GM12801 (cell line): ENCODE results near the gene ZMYND15.

Experiments used
- TF ChIP-seq, protein P1 (sequence below): IDR thresholded peaks from one replicate; pipeline ENCODE4 v1.5.1; 2011; ENCODE audit warnings: control low read depth; ENCODE audit not compliant: insufficient read length; ENCODE audit errors: extremely low read depth

Gene ZMYND15

DNA sequence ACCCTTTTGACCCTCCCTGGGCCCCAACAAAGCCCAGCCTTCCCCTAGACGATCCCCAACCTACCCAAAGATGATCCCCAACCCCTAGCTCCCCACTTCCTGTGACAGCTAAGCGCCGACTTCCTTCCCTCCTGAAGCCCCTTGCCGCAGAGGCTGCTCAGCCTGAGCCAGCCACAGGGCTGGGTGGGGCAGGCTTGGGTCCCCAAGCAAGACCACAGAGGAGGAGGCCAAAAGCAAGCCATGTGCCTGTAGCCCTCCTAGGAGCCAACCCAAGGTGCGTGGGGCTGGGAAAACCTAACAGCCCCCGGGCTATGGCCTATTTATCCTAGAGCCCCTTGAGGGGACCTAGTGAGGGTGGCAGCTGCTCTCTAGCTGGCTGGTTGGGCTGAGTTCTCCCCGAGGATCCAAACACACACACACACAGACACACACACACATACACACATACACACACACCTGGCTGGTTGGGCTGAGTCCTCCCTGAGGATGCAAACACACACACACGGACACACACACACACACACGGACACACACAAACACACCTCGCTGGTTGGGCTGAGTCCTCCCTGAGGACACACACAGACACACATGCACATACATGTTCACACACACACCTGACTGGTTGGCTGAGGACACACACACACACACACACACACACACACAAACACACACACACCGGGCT is 24.4 kb upstream of the ZMYND15 start:
- TF ChIP-seq, protein P1, sequence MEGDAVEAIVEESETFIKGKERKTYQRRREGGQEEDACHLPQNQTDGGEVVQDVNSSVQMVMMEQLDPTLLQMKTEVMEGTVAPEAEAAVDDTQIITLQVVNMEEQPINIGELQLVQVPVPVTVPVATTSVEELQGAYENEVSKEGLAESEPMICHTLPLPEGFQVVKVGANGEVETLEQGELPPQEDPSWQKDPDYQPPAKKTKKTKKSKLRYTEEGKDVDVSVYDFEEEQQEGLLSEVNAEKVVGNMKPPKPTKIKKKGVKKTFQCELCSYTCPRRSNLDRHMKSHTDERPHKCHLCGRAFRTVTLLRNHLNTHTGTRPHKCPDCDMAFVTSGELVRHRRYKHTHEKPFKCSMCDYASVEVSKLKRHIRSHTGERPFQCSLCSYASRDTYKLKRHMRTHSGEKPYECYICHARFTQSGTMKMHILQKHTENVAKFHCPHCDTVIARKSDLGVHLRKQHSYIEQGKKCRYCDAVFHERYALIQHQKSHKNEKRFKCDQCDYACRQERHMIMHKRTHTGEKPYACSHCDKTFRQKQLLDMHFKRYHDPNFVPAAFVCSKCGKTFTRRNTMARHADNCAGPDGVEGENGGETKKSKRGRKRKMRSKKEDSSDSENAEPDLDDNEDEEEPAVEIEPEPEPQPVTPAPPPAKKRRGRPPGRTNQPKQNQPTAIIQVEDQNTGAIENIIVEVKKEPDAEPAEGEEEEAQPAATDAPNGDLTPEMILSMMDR, result no peak

DNA sequence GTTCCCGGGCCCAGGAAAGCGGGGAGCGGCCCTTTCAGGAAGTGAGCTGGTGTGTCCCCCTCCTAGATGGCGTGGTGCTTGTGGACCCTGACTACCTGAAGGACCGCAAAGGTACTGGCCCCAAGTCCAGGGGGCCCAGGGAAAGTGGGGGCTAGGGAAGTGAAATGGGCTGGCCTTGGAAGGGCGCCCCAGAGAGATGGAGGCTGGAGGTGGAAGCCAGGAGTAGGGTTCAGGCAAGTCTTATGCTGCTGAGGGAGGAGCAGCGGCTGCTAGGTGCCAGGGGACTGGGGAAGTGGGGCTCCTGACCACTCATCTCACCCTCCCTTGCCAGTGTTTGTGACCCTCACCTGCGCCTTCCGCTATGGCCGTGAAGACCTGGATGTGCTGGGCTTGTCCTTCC is 23.6 kb upstream of the ZMYND15 start:
- TF ChIP-seq, protein P1, result no peak

DNA sequence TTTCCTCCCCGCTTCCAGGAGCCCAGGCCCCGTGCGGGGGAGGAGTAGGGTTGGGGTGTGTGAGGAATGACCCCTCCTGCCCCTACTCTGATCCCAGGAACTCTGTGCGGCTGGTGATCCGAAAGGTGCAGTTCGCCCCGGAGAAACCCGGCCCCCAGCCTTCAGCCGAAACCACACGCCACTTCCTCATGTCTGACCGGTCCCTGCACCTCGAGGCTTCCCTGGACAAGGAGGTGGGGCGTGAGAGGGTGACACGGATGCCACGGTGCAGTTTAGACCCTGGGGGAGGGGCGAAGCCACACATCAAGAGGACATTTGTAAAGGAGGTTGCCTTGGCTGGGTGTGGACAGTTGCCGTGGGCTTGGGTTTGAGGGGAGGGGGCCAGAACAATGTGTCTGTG is 21.8 kb upstream of the ZMYND15 start:
- TF ChIP-seq, protein P1, result no peak

DNA sequence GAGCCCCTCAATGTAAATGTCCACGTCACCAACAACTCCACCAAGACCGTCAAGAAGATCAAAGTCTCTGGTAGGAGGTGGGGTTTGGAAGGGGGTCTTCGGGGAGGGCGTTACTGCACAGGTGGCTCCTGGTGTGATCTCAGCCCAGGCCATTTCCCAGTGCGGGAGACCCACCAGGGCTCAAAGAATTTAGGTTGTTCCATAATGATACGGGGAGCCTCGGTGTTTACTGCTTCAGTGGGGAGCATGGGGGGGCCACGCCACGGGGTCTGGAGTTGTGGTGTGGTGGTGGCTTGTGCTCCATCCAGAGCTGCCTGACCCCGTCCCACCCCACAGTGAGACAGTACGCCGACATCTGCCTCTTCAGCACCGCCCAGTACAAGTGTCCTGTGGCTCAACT is 21.4 kb upstream of the ZMYND15 start:
- TF ChIP-seq, protein P1, result no peak

DNA sequence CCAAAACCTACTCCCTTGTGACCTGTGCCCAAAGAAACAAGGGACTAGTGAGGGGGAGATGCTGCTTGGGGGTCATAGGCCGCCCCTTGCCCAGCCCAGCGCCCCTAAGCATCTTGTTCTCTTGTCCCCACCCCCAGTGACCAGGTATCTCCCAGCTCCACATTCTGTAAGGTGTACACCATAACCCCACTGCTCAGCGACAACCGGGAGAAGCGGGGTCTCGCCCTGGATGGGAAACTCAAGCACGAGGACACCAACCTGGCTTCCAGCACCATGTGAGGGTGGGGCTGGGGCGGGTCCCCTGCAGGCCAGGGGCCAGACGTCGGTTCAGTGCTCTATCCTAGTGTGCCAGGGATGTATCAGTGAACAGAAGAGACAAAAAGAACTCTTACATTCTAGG is 20.5 kb upstream of the ZMYND15 start:
- TF ChIP-seq, protein P1, result no peak

DNA sequence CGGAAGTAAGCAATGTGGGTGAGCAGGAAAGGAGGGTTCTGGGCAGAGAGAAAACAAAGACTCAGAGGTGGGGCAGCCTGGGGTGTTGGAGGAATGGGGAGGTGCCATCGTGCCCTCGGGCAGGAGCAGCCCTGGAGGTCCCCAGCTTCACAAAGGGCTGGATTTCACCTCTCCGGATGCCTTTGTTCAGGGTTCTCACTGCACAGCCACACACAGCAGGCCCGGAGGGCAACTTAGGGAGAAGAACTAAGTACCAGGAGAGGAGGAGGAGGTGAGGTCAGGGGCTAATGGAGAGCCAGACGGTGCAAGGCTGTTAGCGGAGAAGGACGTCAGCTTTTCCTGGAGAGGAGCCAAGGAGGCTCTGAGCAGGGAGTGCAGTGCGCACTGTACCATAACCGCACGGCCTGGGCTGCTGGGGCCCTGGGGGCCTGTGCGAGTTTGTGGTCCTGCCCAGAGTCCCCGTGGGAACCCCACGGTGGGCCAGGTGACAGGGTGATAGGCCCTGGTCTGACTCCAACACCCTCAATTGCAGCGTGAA is 19.9 kb upstream of the ZMYND15 start:
- TF ChIP-seq, protein P1, result no peak

DNA sequence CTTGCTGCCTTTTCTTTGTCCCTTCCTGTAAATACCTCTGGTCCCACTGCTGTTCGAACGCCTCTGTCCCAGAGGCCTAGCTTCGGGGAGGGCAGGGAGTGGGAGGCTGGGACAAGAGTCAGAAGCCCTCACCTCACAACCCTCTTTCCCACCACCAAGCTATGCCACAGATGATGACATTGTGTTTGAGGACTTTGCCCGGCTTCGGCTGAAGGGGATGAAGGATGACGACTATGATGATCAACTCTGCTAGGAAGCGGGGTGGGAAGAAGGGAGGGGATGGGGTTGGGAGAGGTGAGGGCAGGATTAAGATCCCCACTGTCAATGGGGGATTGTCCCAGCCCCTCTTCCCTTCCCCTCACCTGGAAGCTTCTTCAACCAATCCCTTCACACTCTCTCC is 18.8 kb upstream of the ZMYND15 start:
- TF ChIP-seq, protein P1, result no peak
